Measurements from ENCODE around the gene CHRM2.

Gene CHRM2

DNA sequence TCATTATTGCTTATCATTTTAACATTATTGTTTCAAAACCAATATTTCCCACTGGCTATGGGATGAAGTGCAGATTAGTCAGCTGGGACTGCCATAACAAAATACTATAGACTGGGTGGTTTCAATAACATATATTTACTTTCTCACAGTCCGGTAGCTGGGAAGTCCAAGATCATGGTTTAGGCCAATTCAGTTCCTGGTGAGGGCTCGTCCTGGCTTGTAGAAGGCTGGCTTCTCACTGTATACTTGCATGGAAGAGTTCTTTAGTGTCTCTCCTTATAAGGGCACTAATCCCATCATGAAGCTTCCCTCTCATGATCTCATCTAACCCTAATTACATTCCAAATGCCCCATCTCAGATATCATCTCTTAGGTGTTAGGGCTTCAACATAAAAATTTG lies 101.3 kb downstream of the CHRM2 start:
- TF ChIP-seq, protein P1, sequence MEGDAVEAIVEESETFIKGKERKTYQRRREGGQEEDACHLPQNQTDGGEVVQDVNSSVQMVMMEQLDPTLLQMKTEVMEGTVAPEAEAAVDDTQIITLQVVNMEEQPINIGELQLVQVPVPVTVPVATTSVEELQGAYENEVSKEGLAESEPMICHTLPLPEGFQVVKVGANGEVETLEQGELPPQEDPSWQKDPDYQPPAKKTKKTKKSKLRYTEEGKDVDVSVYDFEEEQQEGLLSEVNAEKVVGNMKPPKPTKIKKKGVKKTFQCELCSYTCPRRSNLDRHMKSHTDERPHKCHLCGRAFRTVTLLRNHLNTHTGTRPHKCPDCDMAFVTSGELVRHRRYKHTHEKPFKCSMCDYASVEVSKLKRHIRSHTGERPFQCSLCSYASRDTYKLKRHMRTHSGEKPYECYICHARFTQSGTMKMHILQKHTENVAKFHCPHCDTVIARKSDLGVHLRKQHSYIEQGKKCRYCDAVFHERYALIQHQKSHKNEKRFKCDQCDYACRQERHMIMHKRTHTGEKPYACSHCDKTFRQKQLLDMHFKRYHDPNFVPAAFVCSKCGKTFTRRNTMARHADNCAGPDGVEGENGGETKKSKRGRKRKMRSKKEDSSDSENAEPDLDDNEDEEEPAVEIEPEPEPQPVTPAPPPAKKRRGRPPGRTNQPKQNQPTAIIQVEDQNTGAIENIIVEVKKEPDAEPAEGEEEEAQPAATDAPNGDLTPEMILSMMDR (IDR thresholded peaks at IDR 0.05; ENCODE audit: poor library complexity, severe bottlenecking), result no peak
- ATAC-seq (ENCODE audit: low read depth) (no peak), DNase-seq (ENCODE audit: low spot score) (no peak)
- Histone ChIP-seq H3K36me3 (ENCODE audit: low read depth) (no peaks in the 10 kb centered on the region), H3K4me1 (ENCODE audit: insufficient read depth, poor library complexity, severe bottlenecking) (no peaks in the 10 kb centered on the region), H3K4me3 (ENCODE audit: severe bottlenecking) (no peak overlapping the region), H3K27ac (ENCODE audit: poor library complexity, severe bottlenecking) (no peak overlapping the region), H3K9me3 (ENCODE audit: severe bottlenecking) (no peaks in the 10 kb centered on the region), H3K27me3 (ENCODE audit: insufficient read depth, poor library complexity, severe bottlenecking) (peaks cover 3% of the 10 kb centered on the region)

DNA sequence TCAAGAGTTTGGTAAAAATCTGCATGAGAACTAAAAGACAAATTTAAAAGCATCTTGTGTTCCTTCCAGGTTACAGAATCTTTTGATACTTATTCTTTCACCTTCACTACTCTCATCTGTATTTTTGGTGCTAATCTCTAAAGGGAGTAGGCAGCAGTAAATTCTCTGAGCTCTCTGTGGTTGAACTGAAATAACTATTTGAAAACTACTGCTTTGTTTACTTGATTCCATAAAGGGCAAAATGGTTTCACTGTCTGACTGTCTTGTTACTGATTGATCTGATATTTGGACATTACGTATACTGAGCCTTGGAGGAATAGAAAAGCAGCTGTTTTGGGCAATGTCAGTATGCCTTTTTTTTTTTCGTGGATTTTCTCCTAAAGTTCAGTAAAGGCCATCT lies 103.3 kb downstream of the CHRM2 start:
- ATAC-seq (ENCODE audit: low read depth) (no peak), DNase-seq (ENCODE audit: low spot score) (no peak)
- TF ChIP-seq, protein P1 (IDR thresholded peaks at IDR 0.05; ENCODE audit: poor library complexity, severe bottlenecking), result no peak
- no peaks in the 10 kb centered on the region for H3K4me1 ChIP-seq (ENCODE audit: insufficient read depth, poor library complexity, severe bottlenecking)
- no peak overlapping the region for H3K27ac ChIP-seq (ENCODE audit: poor library complexity, severe bottlenecking)
- no peaks in the 10 kb centered on the region for H3K9me3 ChIP-seq (ENCODE audit: severe bottlenecking)
- H3K27me3 ChIP-seq (ENCODE audit: insufficient read depth, poor library complexity, severe bottlenecking), result no peaks in the 10 kb centered on the region
- no peak overlapping the region for H3K4me3 ChIP-seq (ENCODE audit: severe bottlenecking)
- H3K36me3 ChIP-seq (ENCODE audit: low read depth), result no peaks in the 10 kb centered on the region

DNA sequence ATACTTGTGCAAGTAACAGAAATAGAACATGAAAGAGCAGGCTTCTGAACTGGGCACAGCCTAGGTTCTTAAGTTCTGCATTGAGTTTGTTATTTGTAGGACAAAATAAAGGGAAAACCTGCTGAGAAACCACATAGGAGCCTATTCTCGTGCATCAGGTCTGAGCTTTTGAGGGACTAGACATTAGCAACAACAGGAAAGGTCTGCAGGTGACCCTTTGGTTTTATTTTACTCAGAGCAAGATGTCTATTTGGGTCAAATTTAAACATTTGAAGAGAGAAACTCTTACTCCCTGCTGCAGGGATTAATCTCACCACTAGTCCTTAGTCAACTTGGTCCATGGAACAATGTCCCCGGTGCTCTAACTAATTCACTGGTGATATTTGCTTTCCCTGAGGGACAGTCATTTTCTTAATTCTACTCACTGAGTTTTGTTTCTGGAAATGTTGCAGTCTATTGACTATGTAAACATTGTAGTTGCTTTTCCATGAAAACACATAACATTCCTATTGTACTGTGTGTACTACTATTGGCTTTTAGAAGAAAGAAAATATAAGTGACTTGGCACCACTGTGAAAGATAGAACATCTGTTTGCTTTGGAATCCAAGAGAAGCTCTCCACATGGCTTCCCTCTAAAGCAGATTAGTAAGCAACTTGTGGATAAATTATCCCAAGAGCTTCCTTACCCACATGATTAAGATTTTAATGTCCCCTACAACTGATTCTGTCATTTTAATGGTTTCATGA lies 108.2 kb downstream of the CHRM2 start:
- no peak for ATAC-seq (ENCODE audit: low read depth)
- Histone ChIP-seq H3K27me3 (ENCODE audit: insufficient read depth, poor library complexity, severe bottlenecking) (no peaks in the 10 kb centered on the region), H3K4me1 (ENCODE audit: insufficient read depth, poor library complexity, severe bottlenecking) (no peaks in the 10 kb centered on the region), H3K9me3 (ENCODE audit: severe bottlenecking) (no peaks in the 10 kb centered on the region), H3K27ac (ENCODE audit: poor library complexity, severe bottlenecking) (no peak overlapping the region), H3K36me3 (ENCODE audit: low read depth) (no peaks in the 10 kb centered on the region), H3K4me3 (ENCODE audit: severe bottlenecking) (no peak overlapping the region)
- DNase-seq (ENCODE audit: low spot score), result no peak
- TF ChIP-seq, protein P1 (IDR thresholded peaks at IDR 0.05; ENCODE audit: poor library complexity, severe bottlenecking), result no peak

DNA sequence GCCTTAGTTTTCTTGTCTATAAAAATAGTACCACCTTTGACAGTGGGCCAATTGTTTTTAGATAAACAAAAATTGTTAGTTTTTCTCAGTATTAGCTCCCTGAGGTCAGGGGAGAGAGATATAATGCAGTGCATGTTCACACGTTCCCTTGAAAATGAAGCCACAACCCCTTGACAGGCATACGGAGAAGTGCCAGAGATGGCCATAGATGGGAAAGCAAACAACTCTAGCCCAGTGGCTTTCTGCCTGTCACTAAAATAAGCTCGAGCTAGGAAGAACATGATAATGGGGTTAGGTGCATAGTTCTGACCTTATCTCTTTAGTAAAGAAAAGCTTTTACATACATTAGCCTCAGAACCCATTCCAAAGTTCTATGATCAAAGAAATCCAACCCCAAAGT lies 124.9 kb downstream of the CHRM2 start:
- no peaks in the 10 kb centered on the region for H3K4me1 ChIP-seq (ENCODE audit: insufficient read depth, poor library complexity, severe bottlenecking)
- H3K9me3 ChIP-seq (ENCODE audit: severe bottlenecking), result no peaks in the 10 kb centered on the region
- H3K27ac ChIP-seq (ENCODE audit: poor library complexity, severe bottlenecking), result no peak overlapping the region
- peaks cover 7% of the 10 kb centered on the region for H3K27me3 ChIP-seq (ENCODE audit: insufficient read depth, poor library complexity, severe bottlenecking)
- no peak for ATAC-seq (ENCODE audit: low read depth)
- H3K36me3 ChIP-seq (ENCODE audit: low read depth), result no peaks in the 10 kb centered on the region
- TF ChIP-seq, protein P1 (IDR thresholded peaks at IDR 0.05; ENCODE audit: poor library complexity, severe bottlenecking), result no peak
- DNase-seq (ENCODE audit: low spot score), result no peak
- no peak overlapping the region for H3K4me3 ChIP-seq (ENCODE audit: severe bottlenecking)

DNA sequence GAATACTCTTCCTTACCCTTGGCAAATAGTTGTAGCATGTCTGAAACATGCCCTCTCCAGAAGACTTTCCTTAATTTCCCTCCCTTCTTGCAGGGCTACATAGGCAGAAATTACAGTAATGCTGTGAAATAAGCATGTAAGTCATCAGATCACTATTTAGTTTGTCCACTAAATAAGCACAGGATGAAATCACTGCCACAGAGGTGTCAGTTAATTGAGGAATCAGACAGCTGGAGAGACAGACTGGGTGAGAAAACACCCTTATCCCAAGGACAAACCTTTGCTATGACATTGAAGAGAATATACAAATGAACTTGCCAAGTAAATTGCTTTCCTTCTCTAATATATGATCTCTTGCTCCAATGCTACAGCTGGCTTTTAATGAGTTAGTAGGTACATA lies 129.3 kb downstream of the CHRM2 start:
- ATAC-seq (ENCODE audit: low read depth) (no peak), DNase-seq (ENCODE audit: low spot score) (no peak)
- Histone ChIP-seq H3K4me1 (ENCODE audit: insufficient read depth, poor library complexity, severe bottlenecking) (no peaks in the 10 kb centered on the region), H3K9me3 (ENCODE audit: severe bottlenecking) (no peaks in the 10 kb centered on the region), H3K27me3 (ENCODE audit: insufficient read depth, poor library complexity, severe bottlenecking) (peaks cover 7% of the 10 kb centered on the region), H3K36me3 (ENCODE audit: low read depth) (no peaks in the 10 kb centered on the region), H3K27ac (ENCODE audit: poor library complexity, severe bottlenecking) (no peak overlapping the region), H3K4me3 (ENCODE audit: severe bottlenecking) (no peak overlapping the region)
- TF ChIP-seq, protein P1 (IDR thresholded peaks at IDR 0.05; ENCODE audit: poor library complexity, severe bottlenecking), result no peak
